ENCODE data around the gene ALDH1L1.

The ALDH1L1 gene

DNA sequence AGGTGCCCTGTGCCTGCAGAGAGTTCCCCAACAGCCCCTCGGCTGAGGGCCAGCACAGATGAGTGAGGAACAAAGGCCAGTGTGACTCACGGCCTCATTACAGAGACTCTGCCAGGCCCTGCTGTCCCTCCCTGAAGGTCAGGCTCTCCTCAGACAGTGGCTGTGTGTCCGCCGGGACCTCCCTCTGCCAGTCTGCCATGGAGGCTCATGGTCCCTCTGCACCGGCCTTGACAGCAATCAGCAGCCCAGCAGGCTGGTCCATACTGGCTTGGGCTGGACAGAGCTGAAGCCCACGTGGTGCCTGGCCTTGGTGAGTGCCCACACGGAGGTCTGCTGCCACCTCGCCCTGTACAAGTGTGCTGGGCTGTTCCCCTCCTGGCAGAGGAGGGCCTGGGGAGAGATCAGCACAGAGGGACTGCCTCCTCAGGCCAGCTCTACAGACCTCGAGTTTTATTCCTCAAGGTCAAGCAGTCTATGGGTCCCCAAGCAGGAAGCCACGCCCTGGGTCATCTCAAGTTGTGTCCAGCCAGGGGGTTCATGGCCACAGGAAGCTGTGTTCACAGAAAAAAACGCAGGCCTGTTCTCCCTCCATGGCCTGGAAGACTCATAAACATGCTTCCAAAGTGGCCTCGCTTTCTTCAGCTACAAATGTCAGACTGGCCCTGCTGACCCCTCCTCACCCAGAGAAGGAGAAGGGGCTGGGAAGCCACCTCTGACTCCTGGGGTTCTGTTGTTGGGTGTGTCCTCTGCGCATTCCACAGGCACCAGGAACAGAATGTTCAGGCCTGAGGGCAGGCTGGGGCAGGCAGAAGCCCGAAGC is 123.5 kb downstream of the ALDH1L1 start (continued):
- TF ChIP-seq PRDM2 (tag by site-specific recombination; IDR thresholded peaks at IDR 0.05; ENCODE audit: borderline replicate concordance) (no peak), ZNF626 (tag by site-specific recombination; IDR thresholded peaks at IDR 0.05) (no peak), ZBTB7A (tag by site-specific recombination; IDR thresholded peaks at IDR 0.05; ENCODE audit: low read depth) (no peak), SCRT2 (tag by site-specific recombination; IDR thresholded peaks at IDR 0.05) (no peak)
- TF ChIP-seq, protein P1, sequence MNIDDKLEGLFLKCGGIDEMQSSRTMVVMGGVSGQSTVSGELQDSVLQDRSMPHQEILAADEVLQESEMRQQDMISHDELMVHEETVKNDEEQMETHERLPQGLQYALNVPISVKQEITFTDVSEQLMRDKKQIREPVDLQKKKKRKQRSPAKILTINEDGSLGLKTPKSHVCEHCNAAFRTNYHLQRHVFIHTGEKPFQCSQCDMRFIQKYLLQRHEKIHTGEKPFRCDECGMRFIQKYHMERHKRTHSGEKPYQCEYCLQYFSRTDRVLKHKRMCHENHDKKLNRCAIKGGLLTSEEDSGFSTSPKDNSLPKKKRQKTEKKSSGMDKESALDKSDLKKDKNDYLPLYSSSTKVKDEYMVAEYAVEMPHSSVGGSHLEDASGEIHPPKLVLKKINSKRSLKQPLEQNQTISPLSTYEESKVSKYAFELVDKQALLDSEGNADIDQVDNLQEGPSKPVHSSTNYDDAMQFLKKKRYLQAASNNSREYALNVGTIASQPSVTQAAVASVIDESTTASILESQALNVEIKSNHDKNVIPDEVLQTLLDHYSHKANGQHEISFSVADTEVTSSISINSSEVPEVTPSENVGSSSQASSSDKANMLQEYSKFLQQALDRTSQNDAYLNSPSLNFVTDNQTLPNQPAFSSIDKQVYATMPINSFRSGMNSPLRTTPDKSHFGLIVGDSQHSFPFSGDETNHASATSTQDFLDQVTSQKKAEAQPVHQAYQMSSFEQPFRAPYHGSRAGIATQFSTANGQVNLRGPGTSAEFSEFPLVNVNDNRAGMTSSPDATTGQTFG (tag by site-specific recombination; IDR thresholded peaks at IDR 0.05; ENCODE audit: borderline replicate concordance), result no peak

- Histone ChIP-seq H3K9me3 (ENCODE audit: control insufficient read depth, insufficient read depth, low read depth, low read length) (no peaks in the 10 kb centered on the region), H3K36me3 (ENCODE audit: control insufficient read depth in 2 of 2, insufficient read depth in 1 of 2, low read length in 2 of 2) (peaks cover 0 to 3% of the 10 kb centered on the region in 2 experiments; a peak in 1 of 3 replicates), H3K27ac (ENCODE audit: extremely low read depth, low read depth, low read length) (no peak overlapping the region), H3K4me3 (ENCODE audit: low read depth, low read length) (no peak overlapping the region), H3K4me1 (ENCODE audit: control insufficient read depth, insufficient read depth, low read length) (no peaks in the 10 kb centered on the region)
- CTCF ChIA-PET, result no interaction called here
- TF ChIP-seq ZNF704 (tag by site-specific recombination; IDR thresholded peaks at IDR 0.05) (no peak), ZNF175 (tag by site-specific recombination; IDR thresholded peaks at IDR 0.05) (no peak), ZSCAN5A (tag by site-specific recombination; IDR thresholded peaks at IDR 0.05) (no peak), ZNF621 (tag by site-specific recombination; IDR thresholded peaks at IDR 0.05) (no peak), YY2 (tag by site-specific recombination; IDR thresholded peaks at IDR 0.05) (no peak), ZNF701 (tag by site-specific recombination; IDR thresholded peaks at IDR 0.05) (no peak), ZNF214 (tag by site-specific recombination; IDR thresholded peaks at IDR 0.05; ENCODE audit: borderline replicate concordance) (no peak), ZNF366 (tag by site-specific recombination; conservative IDR thresholded peaks at IDR 0.05) (no peak), ZNF280C (tag by site-specific recombination; IDR thresholded peaks at IDR 0.05) (no peak), ZBTB8A (tag by site-specific recombination; IDR thresholded peaks at IDR 0.05) (no peak), ZNF600 (tag by site-specific recombination; IDR thresholded peaks at IDR 0.05) (no peak), GLIS1 (tag by site-specific recombination; IDR thresholded peaks at IDR 0.05) (no peak)
- TF ChIP-seq, protein P2, sequence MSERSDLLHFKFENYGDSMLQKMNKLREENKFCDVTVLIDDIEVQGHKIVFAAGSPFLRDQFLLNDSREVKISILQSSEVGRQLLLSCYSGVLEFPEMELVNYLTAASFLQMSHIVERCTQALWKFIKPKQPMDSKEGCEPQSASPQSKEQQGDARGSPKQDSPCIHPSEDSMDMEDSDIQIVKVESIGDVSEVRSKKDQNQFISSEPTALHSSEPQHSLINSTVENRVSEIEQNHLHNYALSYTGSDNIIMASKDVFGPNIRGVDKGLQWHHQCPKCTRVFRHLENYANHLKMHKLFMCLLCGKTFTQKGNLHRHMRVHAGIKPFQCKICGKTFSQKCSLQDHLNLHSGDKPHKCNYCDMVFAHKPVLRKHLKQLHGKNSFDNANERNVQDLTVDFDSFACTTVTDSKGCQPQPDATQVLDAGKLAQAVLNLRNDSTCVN (tag by site-specific recombination; optimal IDR thresholded peaks at IDR 0.05), result no peak
- TF ChIP-seq, protein P3, sequence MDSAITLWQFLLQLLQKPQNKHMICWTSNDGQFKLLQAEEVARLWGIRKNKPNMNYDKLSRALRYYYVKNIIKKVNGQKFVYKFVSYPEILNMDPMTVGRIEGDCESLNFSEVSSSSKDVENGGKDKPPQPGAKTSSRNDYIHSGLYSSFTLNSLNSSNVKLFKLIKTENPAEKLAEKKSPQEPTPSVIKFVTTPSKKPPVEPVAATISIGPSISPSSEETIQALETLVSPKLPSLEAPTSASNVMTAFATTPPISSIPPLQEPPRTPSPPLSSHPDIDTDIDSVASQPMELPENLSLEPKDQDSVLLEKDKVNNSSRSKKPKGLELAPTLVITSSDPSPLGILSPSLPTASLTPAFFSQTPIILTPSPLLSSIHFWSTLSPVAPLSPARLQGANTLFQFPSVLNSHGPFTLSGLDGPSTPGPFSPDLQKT (IDR thresholded peaks at IDR 0.05; ENCODE audit: borderline replicate concordance, low read depth, low read length), result no peak
- POLR2A ChIA-PET, result no interaction called here
Measured at GRCh38 chr3:126056088-126056487, 124.3 kb downstream of the ALDH1L1 start.
